CD4-positive, alpha-beta memory T cell (primary cell): ENCODE results near the gene RBM5. TPM values are rescaled to one million over a fixed set of nuclear protein-coding genes. Genes with fewer than 3 reads are reported as not detected.
A peak's percentile ranks its signal among the peaks of the same experiment; 100 is the strongest.

Experiments
- CTCF ChIA-PET: fragments of 350-600 bp; sonication (Branson Sonifier 250); formaldehyde crosslinking; loops from one replicate; lab custom pipeline; 2021; ENCODE audit warnings: inconsistent platforms; ENCODE audit not compliant: partially characterized antibody; lab: Charles Lee
- POLR2A ChIA-PET: fragments of 350-600 bp; sonication (Branson Sonifier 250); formaldehyde crosslinking; loops from one replicate; lab custom pipeline; 2021; ENCODE audit not compliant: partially characterized antibody; lab: Charles Lee
- DNase-seq, 5 donors: peaks; one replicate each; pipeline versions ENCODE4 v3.0.0 to v3.0.0-alpha.2; 2020 to 2022; ENCODE audit warnings: mixed read lengths in 1 of 5
- H3K27ac ChIP-seq: one replicate; pipeline ENCODE4 v1.7.0; 2013; ENCODE audit warnings: low read depth, low read length
- H3K27me3 ChIP-seq: 2 replicates; pipeline ENCODE4 v1.7.0; 2013; ENCODE audit warnings: mild to moderate bottlenecking, low read length, moderate library complexity; ENCODE audit not compliant: insufficient read depth
- H3K36me3 ChIP-seq: 2 replicates; pipeline ENCODE4 v1.7.0; 2013; ENCODE audit warnings: mild to moderate bottlenecking, low read length, moderate library complexity; ENCODE audit not compliant: insufficient read depth
- H3K4me1 ChIP-seq: 2 replicates; pipeline ENCODE4 v1.7.0; 2013; ENCODE audit warnings: mild to moderate bottlenecking, low read length, moderate library complexity; ENCODE audit not compliant: insufficient read depth
- H3K4me3 ChIP-seq, 2 donors: one replicate each; pipeline ENCODE4 v1.7.0; 2013; ENCODE audit warnings: low read length in 2 of 2, mild to moderate bottlenecking in 1 of 2
- H3K9me3 ChIP-seq, 2 donors: one replicate each; pipeline ENCODE4 v1.7.0; 2013; ENCODE audit warnings: low read length in 2 of 2, control low read depth in 1 of 2; ENCODE audit not compliant: control insufficient read depth in 1 of 2
- H3K27ac Mint-ChIP-seq, 7 donors: one replicate each; pipeline ENCODE4 v1.8.0; 2020 to 2021; ENCODE audit warnings: mixed read lengths in 7 of 7, mild to moderate bottlenecking in 6 of 7, inconsistent platforms in 3 of 7, moderate library complexity in 3 of 7
- H3K27me3 Mint-ChIP-seq, 2 donors: one replicate each; pipeline ENCODE4 v1.8.0; 2020 to 2021; ENCODE audit warnings: mixed read lengths in 2 of 2
- H3K36me3 Mint-ChIP-seq, 2 donors: one replicate each; pipeline ENCODE4 v1.8.0; 2020 to 2021; ENCODE audit warnings: mixed read lengths in 2 of 2, inconsistent platforms in 1 of 2, mild to moderate bottlenecking in 1 of 2
- H3K4me1 Mint-ChIP-seq, 4 donors: one replicate each; pipeline ENCODE4 v1.8.0; 2020 to 2021; ENCODE audit warnings: mixed read lengths in 4 of 4, mild to moderate bottlenecking in 1 of 4
- H3K4me3 Mint-ChIP-seq, 8 donors: one replicate each; pipeline ENCODE4 v1.8.0; 2020 to 2021; ENCODE audit warnings: mixed read lengths in 8 of 8, mild to moderate bottlenecking in 7 of 8, moderate library complexity in 6 of 8, inconsistent platforms in 3 of 8
- H3K9me3 Mint-ChIP-seq, 8 donors: one replicate each; pipeline ENCODE4 v1.8.0; 2020 to 2021; ENCODE audit warnings: mixed read lengths in 8 of 8, mild to moderate bottlenecking in 5 of 8, inconsistent platforms in 3 of 8, moderate library complexity in 1 of 8
- intact Hi-C: fragments of 100-400 bp; cut with micrococcal nuclease; formaldehyde crosslinking; loops from one replicate; pipeline ENCODE4 v1.15.1; 2023
- polyA plus RNA-seq, 2 donors: library from polyadenylated mRNA; unstranded; fragments of 300-500 nt; fragmentation: Illumina TruSeq; gene quantifications; one replicate each; pipeline ENCODE4 v1.2.3, GENCODE V29; 2021
- total RNA-seq, 2 experiments: library from RNA; stranded (reverse); gene quantifications; one replicate each; pipeline ENCODE4 v1.2.3, GENCODE V29; 2021

The RBM5 gene
- total and polyA plus RNA-seq, 4 experiments from 2014 or later = 16.7 to 385 (median 213) TPM

GRCh38 chr3:50147861-50148260, 59.1 kb downstream of the RBM5 start:
- Histone ChIP-seq H3K27me3 (no peaks in the 10 kb centered on the region), H3K4me1 (no peaks in the 10 kb centered on the region), H3K27ac (no peak overlapping the region), H3K9me3 (no peaks in the 10 kb centered on the region), H3K4me3 (no peak overlapping the region), H3K36me3 (no peaks in the 10 kb centered on the region)
- POLR2A ChIA-PET = no interaction called here
- no peak overlapping the region for H3K27ac Mint-ChIP-seq
- H3K4me1 Mint-ChIP-seq = no peaks in the 10 kb centered on the region
- DNase-seq = no peak
- no peaks in the 10 kb centered on the region for H3K9me3 Mint-ChIP-seq
- no peak overlapping the region for H3K4me3 Mint-ChIP-seq
- H3K27me3 Mint-ChIP-seq = no peaks in the 10 kb centered on the region
- CTCF ChIA-PET = no interaction called here
- no peaks in the 10 kb centered on the region for H3K36me3 Mint-ChIP-seq
- intact Hi-C loops = no loop called here

GRCh38 chr3:50150404-50150750, 61.7 kb downstream of the RBM5 start:
- Mint-ChIP-seq H3K4me3 (no peak overlapping the region), H3K27me3 (peaks cover 8 to 9% of the 10 kb centered on the region in 2 donors), H3K4me1 (peaks cover 3 to 9% (median 5%) of the 10 kb centered on the region in 4 donors), H3K9me3 (no peaks in the 10 kb centered on the region), H3K27ac (no peak overlapping the region), H3K36me3 (no peaks in the 10 kb centered on the region)
- no peaks in the 10 kb centered on the region for H3K36me3 ChIP-seq
- no peak for DNase-seq
- peaks cover 5% of the 10 kb centered on the region for H3K27me3 ChIP-seq
- no peaks in the 10 kb centered on the region for H3K9me3 ChIP-seq
- no peak overlapping the region for H3K27ac ChIP-seq
- H3K4me3 ChIP-seq = no peak overlapping the region
- POLR2A ChIA-PET = no interaction called here
- H3K4me1 ChIP-seq = peaks cover 5% of the 10 kb centered on the region
- CTCF ChIA-PET = no interaction called here
- intact Hi-C loops = no loop called here

GRCh38 chr3:50150863-50151686, 62.4 kb downstream of the RBM5 start:
- Mint-ChIP-seq H3K4me1 (peaks cover 6 to 14% (median 10%) of the 10 kb centered on the region in 4 donors), H3K9me3 (no peaks in the 10 kb centered on the region), H3K27ac (no peak overlapping the region), H3K27me3 (peaks cover 12 to 14% of the 10 kb centered on the region in 2 donors), H3K36me3 (no peaks in the 10 kb centered on the region), H3K4me3 (no peak overlapping the region)
- Histone ChIP-seq H3K36me3 (no peaks in the 10 kb centered on the region), H3K27ac (no peak overlapping the region), H3K4me3 (no peak overlapping the region), H3K9me3 (no peaks in the 10 kb centered on the region), H3K4me1 (peaks cover 12% of the 10 kb centered on the region), H3K27me3 (peaks cover 12% of the 10 kb centered on the region)
- ChIA-PET POLR2A (no interaction called here), CTCF (no interaction called here)
- intact Hi-C loops = no loop called here
- DNase-seq = peak in 1 of 5 donors; percentile 7

GRCh38 chr3:50151728-50152127, 63.0 kb downstream of the RBM5 start:
- ChIA-PET CTCF (no interaction called here), POLR2A (no interaction called here)
- DNase-seq = peak in 1 of 5 donors; percentile 7
- Histone ChIP-seq H3K36me3 (no peaks in the 10 kb centered on the region), H3K27me3 (peaks cover 14% of the 10 kb centered on the region), H3K27ac (no peak overlapping the region), H3K4me3 (no peak overlapping the region), H3K9me3 (no peaks in the 10 kb centered on the region), H3K4me1 (peaks cover 16% of the 10 kb centered on the region)
- H3K4me1 Mint-ChIP-seq = peaks cover 6 to 14% (median 10%) of the 10 kb centered on the region in 4 donors
- intact Hi-C loops = no loop called here
- no peak overlapping the region for H3K27ac Mint-ChIP-seq
- no peaks in the 10 kb centered on the region for H3K36me3 Mint-ChIP-seq
- H3K9me3 Mint-ChIP-seq = no peaks in the 10 kb centered on the region
- H3K4me3 Mint-ChIP-seq = peak overlapping the region in 1 of 8 donors; percentile 12
- peaks cover 15 to 19% of the 10 kb centered on the region in 2 donors for H3K27me3 Mint-ChIP-seq

GRCh38 chr3:50153782-50154475, 65.2 kb downstream of the RBM5 start:
- CTCF ChIA-PET = interaction anchor here (1.0 kb wide), 1 partner anchor 12 kb away, joined by 3 read pairs; no protein-coding TSS in a partner anchor
- intact Hi-C loops = loop anchor here (2.0 kb wide), 1 partner anchor 33 kb away; no protein-coding TSS in a partner anchor
- Mint-ChIP-seq H3K4me3 (peak overlapping the region; percentile 69 to 85 (median 83)), H3K9me3 (no peaks in the 10 kb centered on the region), H3K27ac (peak overlapping the region in 2 of 7 donors; percentile 60 to 61), H3K36me3 (no peaks in the 10 kb centered on the region), H3K4me1 (peaks cover 6 to 18% (median 10%) of the 10 kb centered on the region in 4 donors), H3K27me3 (peaks cover 19 to 22% of the 10 kb centered on the region in 2 donors)
- Histone ChIP-seq H3K4me3 (peak overlapping the region in 1 of 2 donors; percentile 31), H3K9me3 (no peaks in the 10 kb centered on the region), H3K27me3 (peaks cover 14% of the 10 kb centered on the region), H3K27ac (no peak overlapping the region), H3K36me3 (no peaks in the 10 kb centered on the region), H3K4me1 (peaks cover 16% of the 10 kb centered on the region)
- POLR2A ChIA-PET = no interaction called here
- peak in 1 of 5 donors; percentile 39 for DNase-seq

- H3K27ac Mint-ChIP-seq = peak overlapping the region in 2 of 7 donors; percentile 60 to 61
- DNase-seq = no peak
- H3K4me1 Mint-ChIP-seq = peaks cover 6 to 18% (median 10%) of the 10 kb centered on the region in 4 donors
- Histone ChIP-seq H3K4me3 (peak overlapping the region in 1 of 2 donors; percentile 31), H3K4me1 (peaks cover 16% of the 10 kb centered on the region), H3K27me3 (peaks cover 14% of the 10 kb centered on the region), H3K9me3 (no peaks in the 10 kb centered on the region), H3K36me3 (no peaks in the 10 kb centered on the region), H3K27ac (no peak overlapping the region)
- no peaks in the 10 kb centered on the region for H3K36me3 Mint-ChIP-seq
- CTCF ChIA-PET = no interaction called here
- POLR2A ChIA-PET = no interaction called here
- intact Hi-C loops = loop anchor here (2.0 kb wide), 1 partner anchor 34 kb away; no protein-coding TSS in a partner anchor
- no peaks in the 10 kb centered on the region for H3K9me3 Mint-ChIP-seq
- H3K27me3 Mint-ChIP-seq = peaks cover 19 to 22% of the 10 kb centered on the region in 2 donors
- H3K4me3 Mint-ChIP-seq = peak overlapping the region; percentile 69 to 85 (median 83)
These were observed 65.7 kb downstream of the RBM5 start for GRCh38 chr3:50154476-50154839.
